SH-SY5Y (cell line): ENCODE data around the gene CNOT2.

Experiments used
- GATA2 ChIP-seq: IDR thresholded peaks from 2 replicates; pipeline ENCODE4 v1.6.1; 2011; ENCODE audit warnings: mild to moderate bottlenecking, low read depth, low read length
- GATA3 ChIP-seq: IDR thresholded peaks from 2 replicates; pipeline ENCODE4 v1.6.1; 2011; ENCODE audit warnings: low read depth, mild to moderate bottlenecking, low read length, moderate library complexity

DNA sequence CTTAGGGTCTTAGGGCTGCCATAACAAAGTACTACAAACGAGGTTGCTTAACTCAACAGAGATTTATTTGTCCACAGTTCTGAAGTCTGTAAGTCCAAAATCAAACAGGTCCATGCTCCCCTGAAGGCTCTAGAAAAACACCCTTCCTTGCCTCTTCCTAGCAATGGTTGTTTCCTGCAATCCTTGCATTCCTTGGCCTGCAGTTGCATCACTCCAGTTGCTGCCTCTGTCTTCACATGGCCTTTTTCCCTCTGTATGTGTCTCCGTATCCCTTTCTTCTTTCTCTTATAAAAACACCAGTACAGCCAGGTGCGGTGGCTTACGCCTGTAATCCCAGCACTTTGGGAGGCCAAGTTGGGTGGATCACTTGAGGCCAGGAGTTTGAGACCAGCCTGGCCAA is 140.3 kb downstream of the CNOT2 start:
- TF ChIP-seq GATA3: no peak
- no peak for TF ChIP-seq GATA2
